ENCODE measurements around the gene PELO.
"Not testable (repeated sequence)": the region's sequence is repeated elsewhere in the genome, so short reads cannot be mapped to it uniquely, and the experiment has no call there.

PELO gene

GRCh38 chr5:52787600-52788504 is at the start of gene PELO, which contains the start of gene ITGA1:
TSS of gene PELO (plus strand) at chr5:52787916. CDS start at chr5:52800395, 12,479 bp downstream.
TSS of gene ITGA1 (plus strand) at chr5:52787916. CDS start at chr5:52788354, 438 bp downstream.
- peak; percentile 60 for DNase-seq (ENCODE audit: low read depth)

GRCh38 chr5:52738095-52738506 is 49.6 kb upstream of the PELO start:
- no peak for DNase-seq (ENCODE audit: low read depth)
- H3K4me3 ChIP-seq (ENCODE audit: low read depth, low read length), result no peak overlapping the region
- TF ChIP-seq MYC (IDR thresholded peaks at IDR 0.05; ENCODE audit: low read depth, low read length), result no peak
- TF ChIP-seq CTCF (IDR thresholded peaks at IDR 0.05; ENCODE audit: low read depth, low read length), result no peak
- no peak for TF ChIP-seq POLR2A (IDR thresholded peaks at IDR 0.05; ENCODE audit: extremely low read depth, insufficient read length)
- no peak for TF ChIP-seq MAX (IDR thresholded peaks at IDR 0.05; ENCODE audit: low read depth, low read length)

More at GRCh38 chr5:52787600-52788504, at the start of gene PELO, which contains the start of gene ITGA1:
- TF ChIP-seq MAX (IDR thresholded peaks at IDR 0.05; ENCODE audit: low read depth, low read length), result no peak
- no peak for TF ChIP-seq POLR2A (IDR thresholded peaks at IDR 0.05; ENCODE audit: extremely low read depth, insufficient read length)
- no peak for TF ChIP-seq MYC (IDR thresholded peaks at IDR 0.05; ENCODE audit: low read depth, low read length)
- peak within 1 kb of the TSS; percentile 47 for H3K4me3 ChIP-seq (ENCODE audit: low read depth, low read length)

- TF ChIP-seq POLR2A (IDR thresholded peaks at IDR 0.05; ENCODE audit: extremely low read depth, insufficient read length) (no peak), CTCF (IDR thresholded peaks at IDR 0.05; ENCODE audit: low read depth, low read length) (no peak), MYC (IDR thresholded peaks at IDR 0.05; ENCODE audit: low read depth, low read length) (no peak), MAX (IDR thresholded peaks at IDR 0.05; ENCODE audit: low read depth, low read length) (no peak)
Observed at GRCh38 chr5:52740007-52740406, 47.7 kb upstream of the PELO start.

GRCh38 chr5:52743012-52743411 is 44.7 kb upstream of the PELO start:
- TF ChIP-seq CTCF (IDR thresholded peaks at IDR 0.05; ENCODE audit: low read depth, low read length), result no peak
- no peak for TF ChIP-seq MYC (IDR thresholded peaks at IDR 0.05; ENCODE audit: low read depth, low read length)
- TF ChIP-seq MAX (IDR thresholded peaks at IDR 0.05; ENCODE audit: low read depth, low read length), result no peak
- no peak for TF ChIP-seq POLR2A (IDR thresholded peaks at IDR 0.05; ENCODE audit: extremely low read depth, insufficient read length)

More at GRCh38 chr5:52740007-52740406, 47.7 kb upstream of the PELO start:
- no peak overlapping the region for H3K4me3 ChIP-seq (ENCODE audit: low read depth, low read length)
- DNase-seq (ENCODE audit: low read depth), result no peak

GRCh38 chr5:52743529-52743928 is 44.2 kb upstream of the PELO start:
- TF ChIP-seq MAX (IDR thresholded peaks at IDR 0.05; ENCODE audit: low read depth, low read length), result no peak
- TF ChIP-seq CTCF (IDR thresholded peaks at IDR 0.05; ENCODE audit: low read depth, low read length), result no peak
- no peak for TF ChIP-seq MYC (IDR thresholded peaks at IDR 0.05; ENCODE audit: low read depth, low read length)
- TF ChIP-seq POLR2A (IDR thresholded peaks at IDR 0.05; ENCODE audit: extremely low read depth, insufficient read length), result no peak
- H3K4me3 ChIP-seq (ENCODE audit: low read depth, low read length), result no peak overlapping the region
- no peak for DNase-seq (ENCODE audit: low read depth)

More at GRCh38 chr5:52743012-52743411, 44.7 kb upstream of the PELO start:
- no peak for DNase-seq (ENCODE audit: low read depth)
- H3K4me3 ChIP-seq (ENCODE audit: low read depth, low read length), result no peak overlapping the region

GRCh38 chr5:52743970-52744369 is 43.7 kb upstream of the PELO start:
- H3K4me3 ChIP-seq (ENCODE audit: low read depth, low read length), result no peak overlapping the region
- TF ChIP-seq MAX (IDR thresholded peaks at IDR 0.05; ENCODE audit: low read depth, low read length) (no peak), CTCF (IDR thresholded peaks at IDR 0.05; ENCODE audit: low read depth, low read length) (no peak), MYC (IDR thresholded peaks at IDR 0.05; ENCODE audit: low read depth, low read length) (no peak), POLR2A (IDR thresholded peaks at IDR 0.05; ENCODE audit: extremely low read depth, insufficient read length) (no peak)
- DNase-seq (ENCODE audit: low read depth), result no peak

- not testable (repeated sequence) for H3K4me3 ChIP-seq (ENCODE audit: low read depth, low read length); DNase-seq (ENCODE audit: low read depth)
Observed at GRCh38 chr5:52744867-52745458, 42.8 kb upstream of the PELO start.
